ENCODE measurements around the gene SRSF3. TPM values are rescaled to one million over a fixed set of nuclear protein-coding genes. Genes with fewer than 3 reads are reported as not detected.
A peak's percentile ranks its signal among the peaks of the same experiment; 100 is the strongest.
"Not testable (repeated sequence)": the region's sequence is repeated elsewhere in the genome, so short reads cannot be mapped to it uniquely, and the experiment has no call there.

SRSF3 gene
- total RNA-seq, 2 donors from 2014 or later, result 252 to 372 TPM

GRCh38 chr6:36651659-36652379 is 57.7 kb downstream of the SRSF3 start:
- Histone ChIP-seq H3K9ac (ENCODE audit: low read depth in 2 of 2, low read length in 2 of 2) (peak overlapping the region in 1 of 2 donors; percentile 35), H3K36me3 (no peaks in the 10 kb centered on the region), H3K27me3 (no peaks in the 10 kb centered on the region), H3K4me3 (no peak overlapping the region), H3K9me3 (no peaks in the 10 kb centered on the region), H3K4me1 (peaks cover 3% of the 10 kb centered on the region), H3K27ac (peak overlapping the region; percentile 28)
- DNase-seq, result no peak
- TF ChIP-seq, protein P1, sequence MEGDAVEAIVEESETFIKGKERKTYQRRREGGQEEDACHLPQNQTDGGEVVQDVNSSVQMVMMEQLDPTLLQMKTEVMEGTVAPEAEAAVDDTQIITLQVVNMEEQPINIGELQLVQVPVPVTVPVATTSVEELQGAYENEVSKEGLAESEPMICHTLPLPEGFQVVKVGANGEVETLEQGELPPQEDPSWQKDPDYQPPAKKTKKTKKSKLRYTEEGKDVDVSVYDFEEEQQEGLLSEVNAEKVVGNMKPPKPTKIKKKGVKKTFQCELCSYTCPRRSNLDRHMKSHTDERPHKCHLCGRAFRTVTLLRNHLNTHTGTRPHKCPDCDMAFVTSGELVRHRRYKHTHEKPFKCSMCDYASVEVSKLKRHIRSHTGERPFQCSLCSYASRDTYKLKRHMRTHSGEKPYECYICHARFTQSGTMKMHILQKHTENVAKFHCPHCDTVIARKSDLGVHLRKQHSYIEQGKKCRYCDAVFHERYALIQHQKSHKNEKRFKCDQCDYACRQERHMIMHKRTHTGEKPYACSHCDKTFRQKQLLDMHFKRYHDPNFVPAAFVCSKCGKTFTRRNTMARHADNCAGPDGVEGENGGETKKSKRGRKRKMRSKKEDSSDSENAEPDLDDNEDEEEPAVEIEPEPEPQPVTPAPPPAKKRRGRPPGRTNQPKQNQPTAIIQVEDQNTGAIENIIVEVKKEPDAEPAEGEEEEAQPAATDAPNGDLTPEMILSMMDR (IDR thresholded peaks at IDR 0.05), result no peak
- intact Hi-C loops (cut with DNase I), result no loop called here

GRCh38 chr6:36654469-36654868 is 60.3 kb downstream of the SRSF3 start:
- H3K9me3 ChIP-seq; H3K27ac ChIP-seq; H3K4me1 ChIP-seq; DNase-seq; intact Hi-C loops (cut with DNase I); H3K27me3 ChIP-seq; H3K9ac ChIP-seq (ENCODE audit: low read depth in 2 of 2, low read length in 2 of 2); H3K36me3 ChIP-seq; H3K4me3 ChIP-seq: not testable (repeated sequence)

Small RNA genes lying within 50 kb of the gene (microRNA-seq; reads per million reads assigned to microRNA genes)
- gene MIR3925, result not detected

Other genes starting within 250 kb of the SRSF3 start
- 1 to 10 TPM; 2.9 to 4.5 TPM for gene ETV7, start 206.7 kb upstream of the SRSF3 start, total RNA-seq
- gene PXT1, start 151.5 kb upstream of the SRSF3 start, total RNA-seq, result not detected
- gene KCTD20, start 151.4 kb upstream of the SRSF3 start, total RNA-seq, result 10 to 100 TPM; 23.8 to 34.9 TPM
- gene STK38, start 46.9 kb upstream of the SRSF3 start, total RNA-seq, result 10 to 100 TPM; 55.9 to 83.4 TPM
- gene CDKN1A, start 84.4 kb downstream of the SRSF3 start, total RNA-seq, result 100 to 1,000 TPM; 157 to 286 TPM
- gene RAB44, start 103.5 kb downstream of the SRSF3 start, total RNA-seq, result under 1 TPM; 0.08 to 0.30 TPM
- gene CPNE5, start 245.1 kb downstream of the SRSF3 start, total RNA-seq, result 1 to 10 TPM; 4.6 to 8.0 TPM

Measured in colonic mucosa (tissue), 4 donors.